K562 (cell line): ENCODE data around the gene MYL4. TPM values are rescaled to one million over a fixed set of nuclear protein-coding genes. Genes with fewer than 3 reads are reported as not detected.

ENCODE experiments used
- ETV6 ChIP-seq, 3 experiments: fragments of 150-350 bp in 1 of 3; sonication (generic) in 1 of 3; formaldehyde crosslinking in 1 of 3; IDR thresholded peaks; 2 replicates each; pipeline versions ENCODE4 v1.6.1 to v1.8.0; 2014 to 2022; ENCODE audit warnings: borderline replicate concordance in 2 of 3, low read depth in 2 of 3, antibody characterized with exemption in 1 of 3, low read length in 1 of 3, mild to moderate bottlenecking in 1 of 3, missing genetic modification reagents in 1 of 3
- FOXK2 ChIP-seq, 2 experiments: fragments of 450-650 bp; IDR thresholded peaks in 1 of 2; conservative IDR thresholded peaks in 1 of 2; 2 replicates each; pipeline ENCODE4 v1.6.1; 2016; ENCODE audit warnings: low read depth in 2 of 2, mild to moderate bottlenecking in 1 of 2
- FOXM1 ChIP-seq, 2 experiments: fragments of 450-650 bp in 1 of 2; sonication (generic) in 1 of 2; formaldehyde crosslinking in 1 of 2; IDR thresholded peaks; 2 replicates each; pipeline versions ENCODE4 v1.6.1 to v1.9.0; 2017 to 2022; ENCODE audit warnings: low read depth in 2 of 2, mild to moderate bottlenecking in 2 of 2, missing genetic modification reagents in 1 of 2, moderate library complexity in 1 of 2
- RFX5 ChIP-seq: IDR thresholded peaks from 2 replicates; pipeline ENCODE4 v1.6.1; 2011; ENCODE audit warnings: low read depth, mild to moderate bottlenecking, improper control_type of control experiment, low read length
- SIN3A ChIP-seq, 2 experiments: fragments of 150-350 bp in 1 of 2; IDR thresholded peaks; 2 replicates each; pipeline ENCODE4 v1.6.1; 2011 to 2016; ENCODE audit warnings: borderline replicate concordance in 2 of 2, low read depth in 2 of 2, low read length in 2 of 2, mild to moderate bottlenecking in 2 of 2, moderate library complexity in 2 of 2; ENCODE audit not compliant: control insufficient read depth in 1 of 2
- SOX6 ChIP-seq: fragments of 450-650 bp; IDR thresholded peaks from 2 replicates; pipeline ENCODE4 v1.6.1; 2014; ENCODE audit warnings: mild to moderate bottlenecking
- ZNF280B ChIP-seq: fragments of 250-450 bp; sonication (Bioruptor Pico); IDR thresholded peaks from 2 replicates; pipeline ENCODE4 v1.5.1; 2021; ENCODE audit warnings: mild to moderate bottlenecking
- ZNF316 ChIP-seq: fragments of 450-650 bp; IDR thresholded peaks from 2 replicates; pipeline ENCODE4 v1.6.1; 2016
- ZNF512 ChIP-seq: IDR thresholded peaks from 2 replicates; pipeline ENCODE4 v1.6.1; 2016; ENCODE audit warnings: missing genetic modification characterization, missing compliant biosample characterization
- polyA plus RNA-seq, 8 experiments: library from polyadenylated mRNA; depleted of rRNA in 4 of 8; stranded (reverse) in 5 of 8; unstranded in 3 of 8; fragments of >200 nt; fragmentation: Nextera tagmentation in 2 of 8; fragmentation: Illumina TruSeq in 1 of 8; extraction: Ambion mirVana in 2 of 8; extraction: Trizol in 1 of 8; gene quantifications; 2 replicates each; pipeline versions ENCODE4 v1.2.1 to v1.2.3, GENCODE V29; 2011 to 2014; ENCODE audit warnings: inconsistent platforms in 1 of 8, missing spikeins in 1 of 8
- total RNA-seq, 7 experiments: library from RNA; depleted of rRNA in 6 of 7; stranded (reverse); fragments of >200 nt in 6 of 7; fragmentation: Illumina TruSeq in 2 of 7; extraction: Trizol in 2 of 7; gene quantifications; 2 replicates each; pipeline versions ENCODE4 v1.2.1 to v1.2.3, GENCODE V29; 2011 to 2021; ENCODE audit warnings: low replicate concordance in 1 of 7

Gene MYL4
- total and polyA plus RNA-seq, 9 of the 15 experiments (the other 6 are each of a cell fraction or from before 2014, with no cell fraction given): 117 to 423 (median 221) TPM

- TF ChIP-seq ZNF512 (tag): no peak
- TF ChIP-seq SOX6: peak; percentile 27; the same call in 1 of the 2 replicates
- TF ChIP-seq ETV6 (IDR thresholded peaks at IDR 0.05; ENCODE audit: borderline replicate concordance in 1 of 2, low read depth in 2 of 2, low read length in 1 of 2): no peak
- no peak for TF ChIP-seq ETV6 (CRISPR knock-in tag; IDR thresholded peaks at IDR 0.05; ENCODE audit: borderline replicate concordance)
- TF ChIP-seq FOXM1 (IDR thresholded peaks at IDR 0.05; ENCODE audit: low read depth): no peak
- no peak for TF ChIP-seq FOXM1 (CRISPR knock-in tag; IDR thresholded peaks at IDR 0.05; ENCODE audit: low read depth)
- no peak; a peak in 1 of 4 replicates for TF ChIP-seq FOXK2 (conservative IDR thresholded peaks at IDR 0.05 in 1 of 2, IDR thresholded peaks at IDR 0.05 in 1 of 2; ENCODE audit: low read depth in 2 of 2)
- no peak for TF ChIP-seq ZNF280B
- TF ChIP-seq RFX5: no peak
- TF ChIP-seq SIN3A (IDR thresholded peaks at IDR 0.05; ENCODE audit: borderline replicate concordance in 2 of 2, control insufficient read depth in 1 of 2, low read depth in 2 of 2, low read length in 2 of 2): no peak
- no peak for TF ChIP-seq ZNF316
Measured at GRCh38 chr17:47257651-47258339, 48.6 kb downstream of the MYL4 start (continued).
